Stimulated activated CD4-positive, alpha-beta T cell treated with anti-CD3 and anti-CD28 coated beads, Interleukin-2, amount 100 ng/mL, for 4 hours (primary cell): ENCODE results near the gene MACROD2.

Source experiments
- DNase-seq: peaks from one replicate; pipeline ENCODE4 v3.0.0-alpha.2; 2020; ENCODE audit warnings: low read depth

MACROD2 gene

DNA sequence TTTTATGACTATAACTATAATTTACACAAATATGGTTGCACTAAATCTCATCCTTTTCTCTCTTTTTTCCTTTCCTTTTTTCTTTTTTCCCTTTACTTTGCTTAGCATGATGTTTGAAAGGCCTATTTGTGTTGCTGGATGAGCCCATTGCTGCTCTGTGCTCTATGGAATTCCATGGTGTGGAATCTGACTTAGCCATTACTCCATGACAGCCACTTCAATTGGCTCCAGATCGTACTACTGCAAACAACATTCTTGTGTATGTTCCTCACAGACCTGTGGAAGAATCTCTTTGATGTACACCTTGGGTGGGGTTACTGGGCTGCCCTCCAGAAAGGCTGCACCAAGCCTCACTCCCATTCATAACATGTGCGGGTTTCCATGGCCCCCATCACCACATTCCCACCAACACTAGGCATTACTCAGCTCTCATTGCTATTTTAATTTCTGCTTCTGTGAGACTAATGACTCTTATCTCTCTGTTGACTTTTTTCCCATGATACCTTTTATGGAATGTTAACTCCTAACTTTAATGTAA lies 1598.9 kb downstream of the MACROD2 start:
- no peak for DNase-seq

- no peak for DNase-seq
Measured at GRCh38 chr20:15596220-15596890, 1601.0 kb downstream of the MACROD2 start.

GRCh38 chr20:15597306-15597705 lies 1602.0 kb downstream of the MACROD2 start:
- DNase-seq = no peak

- DNase-seq = no peak
Measured at GRCh38 chr20:15599961-15600360, 1604.6 kb downstream of the MACROD2 start.

GRCh38 chr20:15600565-15600964 lies 1605.2 kb downstream of the MACROD2 start:
- DNase-seq = no peak

GRCh38 chr20:15603506-15603905 lies 1608.2 kb downstream of the MACROD2 start:
- DNase-seq = no peak

DNA sequence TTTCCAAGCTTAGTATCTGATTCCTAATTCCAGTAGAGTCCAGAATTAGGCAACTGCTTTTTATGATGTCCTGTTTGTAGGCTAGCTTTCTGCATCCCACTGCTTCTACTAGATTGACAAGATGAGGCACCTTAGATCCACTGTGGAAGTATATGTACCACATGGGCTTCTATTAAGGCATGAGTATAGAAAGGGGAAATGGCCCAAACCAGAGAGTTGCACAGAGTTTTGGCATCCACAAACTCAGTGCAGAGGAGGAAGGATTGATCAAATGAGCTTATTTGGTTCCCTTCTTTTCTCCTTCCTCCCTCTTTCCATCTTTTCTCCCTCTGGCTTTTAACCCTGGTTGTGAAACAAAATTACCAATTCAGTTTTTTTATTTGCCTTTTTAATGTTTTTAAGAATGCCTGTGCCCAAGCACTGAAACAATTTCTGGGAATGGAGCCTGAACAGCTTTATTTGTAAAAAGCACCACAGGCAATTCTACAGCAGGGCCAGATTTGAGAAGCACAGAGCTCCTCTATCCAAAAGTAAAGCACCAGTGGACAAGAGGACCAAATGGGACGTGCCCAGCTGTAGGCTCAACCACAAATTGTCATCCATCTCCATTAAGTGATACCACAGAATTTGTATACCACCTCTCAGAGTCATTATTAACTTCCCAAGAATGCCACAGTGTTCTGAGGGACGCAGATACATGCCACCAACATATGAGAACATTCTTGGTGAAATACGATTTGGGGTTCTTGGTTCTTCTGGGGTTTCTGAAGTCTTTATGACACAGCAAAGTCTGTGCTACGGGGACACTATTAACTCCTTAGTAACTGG lies 1608.9 kb downstream of the MACROD2 start:
- DNase-seq = no peak

DNA sequence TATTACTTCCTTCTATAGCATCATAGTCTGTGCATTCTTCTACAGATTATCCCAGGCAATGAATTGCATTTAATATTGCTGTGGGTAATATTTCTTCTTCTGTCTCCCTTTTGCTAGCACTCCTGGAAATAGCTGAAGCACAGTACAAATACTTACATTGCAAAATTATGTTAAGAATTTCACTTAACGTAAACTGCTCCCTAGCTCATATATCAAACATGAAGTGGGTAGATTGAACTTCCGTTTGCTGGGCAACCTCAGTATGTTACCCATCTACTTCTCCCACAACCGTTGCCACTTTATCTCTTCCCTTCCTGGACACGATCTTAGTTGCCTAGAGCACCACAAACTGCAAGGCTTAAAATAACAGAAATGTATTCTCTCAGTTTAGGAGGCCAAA lies 1614.6 kb downstream of the MACROD2 start:
- no peak for DNase-seq

DNA sequence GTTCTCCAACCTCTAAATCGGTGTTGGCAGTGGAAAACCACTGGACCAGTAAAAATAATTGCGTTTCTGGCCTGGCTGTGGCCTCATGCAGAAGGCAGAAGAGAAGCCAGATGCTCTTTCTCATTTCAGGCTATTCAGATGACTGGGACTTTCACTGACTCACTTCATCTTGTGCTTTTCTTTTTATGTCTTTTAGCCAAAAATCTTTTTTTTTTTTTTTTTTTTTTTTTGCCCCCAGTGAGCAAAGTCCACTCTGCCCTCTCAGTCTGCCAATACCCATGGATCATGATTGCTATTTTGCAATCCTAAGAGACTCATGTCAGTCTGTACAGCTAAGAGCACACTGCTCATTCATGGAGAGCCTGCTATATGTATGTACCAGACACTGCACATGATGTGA lies 1615.5 kb downstream of the MACROD2 start:
- DNase-seq = no peak

DNA sequence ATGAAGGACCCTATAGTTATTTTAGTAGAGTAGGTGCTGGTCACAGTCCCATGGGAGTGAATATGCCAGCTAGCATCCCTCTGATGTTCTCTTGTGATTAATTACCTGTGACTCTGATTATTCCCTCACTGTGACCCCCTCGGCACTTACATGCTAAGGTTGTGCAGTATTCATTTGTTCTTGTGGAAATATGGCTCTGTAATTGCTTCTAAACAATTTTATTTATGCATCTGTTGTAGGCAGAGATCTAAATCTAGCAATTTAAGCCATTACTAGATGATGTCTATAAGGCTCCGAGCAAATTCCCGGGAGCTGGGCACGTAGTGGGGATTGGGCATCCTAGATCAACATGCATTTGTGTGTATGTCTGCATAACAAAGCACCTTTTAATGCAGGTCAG lies 1616.2 kb downstream of the MACROD2 start:
- DNase-seq = no peak

- DNase-seq = no peak
Measured at GRCh38 chr20:15612198-15612597, 1616.9 kb downstream of the MACROD2 start.

DNA sequence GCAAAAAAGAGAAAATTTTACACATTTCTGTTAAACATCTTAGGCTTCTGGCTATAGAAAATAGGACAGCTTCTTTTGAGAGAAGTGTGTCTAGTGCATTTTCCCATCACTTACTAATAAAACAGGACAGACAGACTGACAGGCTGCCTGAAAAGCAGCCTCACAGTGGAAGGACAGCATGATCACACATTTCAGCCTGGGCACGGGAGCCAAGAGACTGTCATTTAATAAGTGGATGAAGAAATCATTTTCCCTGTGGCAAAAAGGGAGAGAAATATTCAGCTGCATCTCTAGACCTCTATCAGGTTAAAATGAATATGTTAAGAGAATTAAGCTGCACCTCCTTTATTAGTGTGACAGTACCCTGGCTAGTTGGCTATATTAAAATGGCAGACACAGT lies 1617.5 kb downstream of the MACROD2 start:
- DNase-seq = no peak

GRCh38 chr20:15613530-15613929 lies 1618.2 kb downstream of the MACROD2 start:
- no peak for DNase-seq

DNA sequence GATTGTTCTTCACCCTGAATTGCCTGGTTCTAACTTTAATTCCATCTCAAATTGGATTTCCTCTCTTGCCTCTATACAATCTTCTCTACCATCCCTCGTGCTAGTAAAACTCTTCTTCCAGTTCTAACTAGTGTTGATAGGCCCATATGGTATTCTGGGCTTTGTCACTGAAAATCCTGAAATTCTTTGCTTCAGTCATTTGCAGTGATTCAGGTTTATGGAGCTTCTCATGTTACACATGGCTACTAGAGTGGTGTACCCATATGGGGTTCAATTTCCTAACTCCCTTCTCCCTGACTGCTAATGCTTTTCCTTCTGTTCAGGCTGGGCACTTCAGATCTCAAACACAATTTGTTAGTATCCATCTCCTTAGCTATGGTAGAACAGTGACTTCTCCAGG lies 1621.3 kb downstream of the MACROD2 start:
- DNase-seq = no peak

GRCh38 chr20:15618110-15618509 lies 1622.8 kb downstream of the MACROD2 start:
- no peak for DNase-seq

GRCh38 chr20:15618912-15619311 lies 1623.6 kb downstream of the MACROD2 start:
- DNase-seq = no peak

DNA sequence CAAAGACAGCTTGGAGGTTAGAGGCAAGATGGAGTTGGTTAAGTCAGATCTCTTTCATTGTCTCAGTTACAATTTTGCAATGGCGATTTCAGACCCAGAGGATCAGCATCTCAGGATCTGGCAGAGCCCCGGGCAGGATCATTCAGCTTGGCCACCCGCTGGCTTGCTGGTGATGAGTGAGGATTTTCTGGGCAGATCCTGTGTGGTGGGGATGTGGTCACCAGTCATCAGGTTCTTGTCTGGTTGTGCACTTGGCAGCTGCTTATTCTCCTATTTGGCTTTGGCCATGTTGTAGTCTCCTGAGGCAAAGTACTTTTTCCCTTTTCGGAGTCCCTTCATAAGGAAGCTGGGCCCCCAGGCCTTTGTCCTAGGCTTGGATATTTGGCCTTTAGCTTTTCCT lies 1624.0 kb downstream of the MACROD2 start:
- no peak for DNase-seq

DNA sequence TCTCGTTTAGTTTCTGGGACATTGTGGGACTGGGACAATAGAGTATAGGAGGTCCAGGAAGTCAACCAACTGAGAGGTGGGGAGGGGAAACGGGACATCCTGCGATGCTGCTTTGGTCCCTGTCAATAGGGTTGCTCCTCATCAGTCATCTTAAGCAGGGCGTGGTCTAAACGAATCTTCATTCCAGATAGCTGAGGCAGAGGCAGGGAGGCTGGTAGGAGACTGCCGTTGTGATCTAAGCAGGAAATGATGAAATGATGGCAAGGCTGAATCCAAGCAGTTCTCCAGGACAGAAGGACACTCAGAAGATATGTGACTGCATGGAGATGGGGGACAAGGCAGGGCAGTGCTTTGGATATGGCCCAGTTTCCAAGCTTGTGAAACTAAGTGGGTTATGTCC lies 1624.5 kb downstream of the MACROD2 start:
- no peak for DNase-seq

- DNase-seq = no peak
Measured at GRCh38 chr20:15622368-15622767, 1627.1 kb downstream of the MACROD2 start.

DNA sequence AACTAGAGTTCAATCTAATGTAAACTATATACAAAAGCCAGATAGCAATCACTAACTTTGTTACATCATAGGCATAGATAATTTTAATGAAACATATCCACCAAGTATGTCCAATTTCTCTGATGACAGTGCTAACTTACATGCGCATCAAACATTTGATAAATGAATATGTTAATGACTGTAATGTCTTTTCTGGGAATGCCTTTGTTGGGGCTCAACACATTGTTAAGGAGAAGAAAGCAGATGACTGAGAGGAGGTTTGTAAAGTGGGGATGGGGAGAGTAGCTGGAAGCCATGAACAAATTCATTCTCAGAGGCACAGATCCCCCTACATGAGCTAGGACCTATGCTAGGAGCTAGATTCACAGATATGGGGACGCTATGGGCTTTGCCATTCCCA lies 1627.9 kb downstream of the MACROD2 start:
- DNase-seq = no peak

GRCh38 chr20:15625981-15626380 lies 1630.7 kb downstream of the MACROD2 start:
- no peak for DNase-seq

DNA sequence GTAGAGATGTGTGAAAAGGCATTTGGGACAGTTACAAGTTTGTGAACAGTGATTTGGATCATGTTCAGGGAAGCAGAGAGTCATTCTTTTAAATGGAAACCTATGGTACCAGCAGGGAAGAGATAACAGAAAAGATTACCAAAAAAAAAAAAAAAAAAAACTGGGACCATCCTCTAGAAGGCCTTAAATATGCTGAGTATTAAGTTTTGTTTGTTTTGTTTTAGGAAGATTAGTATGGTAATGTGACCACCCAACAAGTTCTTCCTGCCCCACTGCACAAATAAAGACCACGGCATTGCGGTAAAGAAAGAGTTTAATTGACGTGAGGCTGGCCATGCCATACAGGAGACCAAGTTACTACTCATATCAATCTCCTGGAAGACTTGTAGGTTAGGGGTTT lies 1631.8 kb downstream of the MACROD2 start:
- DNase-seq = no peak

- no peak for DNase-seq
Measured at GRCh38 chr20:15627501-15627903, 1632.2 kb downstream of the MACROD2 start.
